SKM-1 (cell line): ENCODE data around the gene NEUROD4.
A peak's percentile ranks its signal among the peaks of the same experiment; 100 is the strongest.

ENCODE experiments used
- DNase-seq: peaks from one replicate; lab custom pipeline; 2025; ENCODE audit not compliant: unreplicated experiment; lab: John Stamatoyannopoulos, UW

NEUROD4 gene

GRCh38 chr12:54997929-54998522, 21.7 kb upstream of the NEUROD4 start:
- no peak for DNase-seq

DNA sequence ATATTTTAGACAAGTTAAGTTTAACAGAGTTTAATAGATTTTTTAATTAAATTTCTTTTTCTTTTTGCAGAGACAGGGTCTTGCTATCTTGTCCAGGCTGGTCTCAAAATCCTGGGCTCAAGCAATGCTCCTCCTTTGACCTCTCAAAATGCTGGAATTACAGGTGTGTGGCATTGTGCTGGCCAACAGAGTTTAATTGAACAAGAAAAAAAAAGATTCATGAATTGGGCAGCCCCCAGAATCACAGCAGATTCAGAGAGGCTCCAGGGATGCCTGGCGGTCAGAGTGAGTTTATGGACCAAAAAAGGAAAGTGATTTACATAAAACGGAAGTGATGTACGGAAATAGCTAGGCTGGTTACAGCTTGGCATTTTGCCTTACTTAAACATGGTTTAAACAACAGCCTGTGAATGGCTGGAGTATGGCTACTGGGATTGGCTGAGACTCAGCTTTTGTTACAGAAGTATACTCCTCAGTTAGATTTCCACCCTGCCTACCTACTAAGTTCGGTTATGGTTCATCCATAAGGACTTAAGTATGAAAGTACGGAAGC, 20.7 kb upstream of the NEUROD4 start:
- DNase-seq: no peak

GRCh38 chr12:55001198-55001868, 18.4 kb upstream of the NEUROD4 start:
- DNase-seq: no peak

DNA sequence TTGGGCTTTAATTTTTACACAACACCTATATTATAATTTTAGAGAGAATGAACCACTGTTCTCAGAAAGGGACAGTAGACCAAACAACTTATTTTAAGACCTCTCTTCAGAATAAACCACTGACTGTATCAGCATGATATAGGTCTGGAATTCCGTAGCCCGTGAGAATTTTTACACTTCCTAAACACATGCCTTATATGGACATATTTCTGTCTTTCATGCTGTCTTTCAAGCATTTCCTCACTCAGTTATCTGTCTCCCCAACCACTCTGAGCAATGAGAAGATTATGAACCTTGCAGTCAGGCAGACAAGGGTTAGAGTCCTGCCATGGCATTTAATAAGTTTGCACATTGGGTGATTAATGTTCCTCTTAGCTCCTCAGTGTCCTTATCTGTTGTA, 17.4 kb upstream of the NEUROD4 start:
- no peak for DNase-seq

GRCh38 chr12:55008944-55009585, 10.7 kb upstream of the NEUROD4 start:
- DNase-seq: no peak

GRCh38 chr12:55017416-55017925, 2.3 kb upstream of the NEUROD4 start:
- no peak for DNase-seq

DNA sequence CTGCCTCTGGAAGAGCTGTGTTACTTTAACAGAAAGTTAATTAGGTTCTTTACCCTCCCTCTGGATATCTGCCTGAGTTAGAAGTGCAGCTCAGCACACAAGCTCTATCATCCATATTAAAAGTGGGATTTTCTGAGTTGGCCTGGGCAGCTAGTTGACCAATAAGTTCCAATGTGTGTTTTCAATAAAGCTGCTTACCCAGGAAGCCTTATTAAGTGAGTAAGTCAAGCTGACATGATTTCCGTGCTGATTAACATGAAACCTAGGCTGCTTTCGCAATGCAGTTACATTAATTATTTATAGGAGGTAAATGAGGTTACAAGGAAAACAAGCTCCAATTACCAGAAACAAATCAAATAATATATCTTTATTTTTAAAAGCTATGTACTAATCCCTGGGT, 4.8 kb downstream of the NEUROD4 start:
- DNase-seq: no peak

DNA sequence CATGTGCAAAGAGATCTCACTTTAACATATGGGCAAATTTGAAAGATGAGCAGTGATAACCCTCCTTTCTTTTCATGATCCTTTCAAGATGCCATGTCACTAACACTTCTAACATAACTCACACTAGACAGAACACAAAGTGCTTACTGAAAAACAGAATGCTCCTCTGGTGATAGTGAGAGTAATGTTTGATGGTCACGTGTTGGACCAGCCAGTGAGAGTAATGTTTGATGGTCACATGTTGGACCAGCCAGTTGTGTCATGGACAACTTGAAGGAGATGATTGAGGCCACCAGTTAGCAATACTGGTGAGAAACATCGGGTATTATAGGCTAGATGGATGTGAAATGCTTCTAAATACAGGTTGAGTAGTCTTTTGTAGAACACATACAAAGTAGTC, 5.7 kb downstream of the NEUROD4 start:
- no peak for DNase-seq

DNA sequence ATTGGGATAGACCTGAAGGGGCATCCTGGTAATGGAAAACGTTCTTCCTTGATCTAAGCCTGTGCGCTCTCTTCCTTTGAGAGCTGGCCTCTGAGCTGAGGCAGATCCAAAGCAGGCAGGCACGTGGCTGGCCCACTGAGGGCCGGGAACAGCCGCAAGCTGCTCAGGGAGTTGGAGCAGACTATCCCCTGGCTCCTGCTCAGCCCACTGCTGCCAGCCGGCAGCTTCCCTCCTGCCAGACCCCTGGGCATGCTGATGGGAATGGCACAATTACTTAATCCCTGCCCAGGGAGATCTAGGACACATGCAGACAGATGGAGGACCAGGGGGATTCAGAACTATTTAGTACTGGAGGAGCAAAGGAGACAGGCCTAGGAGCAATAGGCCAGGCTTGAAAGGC, 14.4 kb downstream of the NEUROD4 start:
- DNase-seq: no peak

- no peak for DNase-seq
Observed at GRCh38 chr12:55036326-55037115, 16.7 kb downstream of the NEUROD4 start.

DNA sequence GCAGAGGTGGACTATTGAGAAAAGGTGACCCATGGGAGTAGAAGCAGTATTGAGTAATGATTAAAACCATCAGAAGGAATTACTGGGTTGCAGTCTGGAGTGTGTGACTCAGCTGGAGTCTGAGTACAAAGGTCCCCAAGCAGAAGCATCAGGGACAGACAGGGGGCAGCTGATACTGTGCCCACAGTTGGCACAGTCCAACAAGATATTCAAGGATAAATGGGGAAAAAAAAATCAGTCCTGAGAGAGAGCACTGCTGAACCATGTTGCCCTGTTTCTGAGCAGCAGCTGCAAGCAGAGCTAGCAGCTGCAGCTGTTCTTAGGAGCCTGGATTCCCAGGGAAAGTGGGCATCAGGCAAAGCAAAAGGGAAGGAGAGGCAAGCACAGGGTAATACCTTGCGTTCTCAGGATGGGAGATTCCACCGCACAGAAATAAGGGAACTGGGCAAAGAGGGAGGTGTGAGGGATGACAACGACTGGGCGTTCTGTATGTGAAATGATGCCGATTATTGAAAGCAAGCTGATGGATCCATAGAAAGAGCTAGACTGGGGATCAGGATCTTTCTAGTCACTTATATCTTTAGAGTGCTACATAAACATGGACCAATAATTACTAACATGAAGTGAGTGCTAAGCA, 17.7 kb downstream of the NEUROD4 start:
- no peak for DNase-seq

GRCh38 chr12:55039395-55040354, 19.9 kb downstream of the NEUROD4 start:
- DNase-seq: no peak

DNA sequence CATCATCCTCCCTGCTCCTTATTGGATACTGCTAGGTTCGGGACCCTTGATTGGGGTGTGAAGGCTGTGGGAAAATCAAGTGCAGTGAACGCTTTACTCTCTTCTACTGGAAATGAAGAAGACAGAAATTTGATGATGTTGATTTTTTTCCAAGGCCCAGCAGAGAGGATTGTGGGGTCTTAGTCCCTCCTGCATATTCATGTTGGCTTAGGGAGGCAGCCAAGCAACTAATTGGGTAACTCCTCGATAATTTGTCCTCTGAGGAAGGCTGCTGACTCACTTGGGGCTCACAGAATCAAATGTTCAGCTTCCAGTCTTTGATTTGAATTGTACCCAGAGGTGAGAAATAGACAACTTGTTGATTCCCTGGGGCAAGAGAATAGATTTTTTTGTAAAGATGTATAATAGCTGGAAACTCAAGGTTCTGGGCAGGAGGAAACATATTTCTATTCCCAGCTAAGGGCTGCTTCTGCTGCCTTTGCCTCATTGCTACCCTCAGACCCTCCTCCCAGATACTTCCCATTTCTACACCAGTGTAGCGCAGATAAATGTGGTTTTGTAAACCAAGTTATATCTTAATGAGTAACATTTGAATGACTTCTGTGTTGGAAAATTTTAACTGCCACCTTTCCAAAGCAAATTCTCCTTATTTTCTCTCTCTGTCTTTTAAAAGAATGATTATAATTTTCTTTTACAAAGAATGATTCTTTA, 21.7 kb downstream of the NEUROD4 start:
- DNase-seq: no peak

DNA sequence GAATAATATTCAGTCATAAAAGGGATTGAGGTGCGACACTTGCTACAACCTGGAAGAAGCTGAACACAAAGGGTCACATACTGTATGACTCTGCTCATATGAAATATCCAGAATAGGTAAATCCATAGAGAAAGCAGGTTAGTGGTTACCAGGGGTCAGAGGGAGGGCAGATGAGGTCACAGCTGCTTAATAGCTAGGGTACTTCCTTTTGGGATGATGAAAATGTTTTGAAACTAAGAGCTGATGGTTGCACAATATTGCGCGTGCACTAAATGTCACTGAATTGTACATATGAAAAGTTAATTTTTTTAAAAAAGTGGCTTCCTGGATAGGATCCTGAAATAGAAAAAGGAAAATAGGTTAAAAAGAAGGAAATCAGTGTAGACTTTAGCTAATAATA, 23.8 kb downstream of the NEUROD4 start:
- DNase-seq: peak; percentile 15

- DNase-seq: no peak
Observed at GRCh38 chr12:55044135-55044534, 24.4 kb downstream of the NEUROD4 start.

GRCh38 chr12:55049676-55050075, 29.9 kb downstream of the NEUROD4 start:
- no peak for DNase-seq

DNA sequence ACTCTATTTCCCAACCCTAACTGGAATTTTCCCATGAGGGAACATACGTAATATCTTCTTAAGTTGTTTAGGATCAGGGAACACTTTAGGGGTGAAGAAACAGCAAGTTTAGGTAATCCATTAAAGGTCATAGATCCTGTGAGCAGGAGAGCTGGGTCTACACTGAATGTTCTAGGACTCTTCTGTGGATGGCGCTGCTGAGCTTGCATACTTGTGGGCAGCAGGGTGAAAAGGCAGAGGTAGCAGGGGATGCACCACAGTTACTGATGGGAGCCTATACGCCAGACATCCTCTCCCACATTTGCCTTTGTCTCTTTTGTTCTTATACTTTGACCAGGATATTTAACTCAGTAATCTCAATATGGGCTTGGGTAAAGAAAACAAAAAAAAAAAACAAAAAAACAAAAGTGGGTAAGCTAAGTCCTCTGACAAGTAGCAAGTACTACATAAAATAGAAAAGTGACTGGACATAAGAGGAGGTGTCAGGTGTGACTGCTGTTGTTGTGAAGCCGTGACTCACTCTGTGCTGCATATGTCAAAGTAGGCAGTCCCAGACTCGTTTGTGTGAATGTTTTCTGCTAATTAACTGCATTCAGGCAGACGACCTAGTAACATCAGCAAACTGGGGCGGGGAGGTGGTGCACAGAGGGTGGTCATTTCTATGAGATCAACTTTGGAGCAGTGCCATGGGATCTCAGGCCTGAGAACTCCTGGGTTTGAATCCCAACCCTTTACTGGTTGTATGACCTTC, 31.6 kb downstream of the NEUROD4 start:
- no peak for DNase-seq

GRCh38 chr12:55057481-55057880, 37.7 kb downstream of the NEUROD4 start:
- DNase-seq: no peak
